Neural cell (in vitro differentiated cells): Measurements from ENCODE around the gene SAP30L. TPM values are rescaled to one million over a fixed set of nuclear protein-coding genes. Genes with fewer than 3 reads are reported as not detected.

ENCODE experiments used
- H2AFZ ChIP-seq: fragments of 200-600, 300-800 bp; sonication (generic), shearing (Covaris generic); 2 replicates; pipeline ENCODE4 v1.6.0; 2014; ENCODE audit warnings: low read depth, mild to moderate bottlenecking, antibody characterized with exemption, low read length, moderate library complexity
- H3F3A ChIP-seq: fragments of 200-600 bp; shearing (Covaris generic); 2 replicates; pipeline ENCODE4 v1.6.1; 2016; ENCODE audit warnings: mild to moderate bottlenecking, moderate library complexity, mixed read lengths, antibody characterized with exemption, low read length; ENCODE audit not compliant: insufficient read depth, poor library complexity, severe bottlenecking
- H3K27ac ChIP-seq: fragments of 200-600, 300-800 bp; sonication (generic), shearing (Covaris generic); 2 replicates; pipeline ENCODE4 v1.5.1; 2014; ENCODE audit warnings: mild to moderate bottlenecking, low read length, moderate library complexity
- H3K27me3 ChIP-seq: fragments of 300-800, 200-600 bp; sonication (generic), shearing (Covaris generic); 2 replicates; pipeline ENCODE4 v1.6.0; 2014; ENCODE audit warnings: mild to moderate bottlenecking, low read depth, low read length, moderate library complexity; ENCODE audit not compliant: insufficient read depth
- H3K36me3 ChIP-seq: fragments of 300-800, 200-600 bp; sonication (generic), shearing (Covaris generic); 2 replicates; pipeline ENCODE4 v1.5.1; 2014; ENCODE audit warnings: mild to moderate bottlenecking, antibody characterized with exemption, low read length, moderate library complexity; ENCODE audit not compliant: insufficient read depth
- H3K4me2 ChIP-seq: fragments of 300-800, 200-600 bp; sonication (generic), shearing (Covaris generic); 2 replicates; pipeline ENCODE4 v1.6.0; 2014; ENCODE audit warnings: mild to moderate bottlenecking, low read length
- H3K4me3 ChIP-seq: fragments of 300-800, 200-600 bp; sonication (generic), shearing (Covaris generic); 2 replicates; pipeline ENCODE4 v1.5.1; 2014; ENCODE audit warnings: mild to moderate bottlenecking, low read length, moderate library complexity
- H3K79me2 ChIP-seq: fragments of 200-600 bp; shearing (Covaris generic); replicated peaks from 2 replicates; pipeline ENCODE4 v1.6.0; 2014; ENCODE audit warnings: mild to moderate bottlenecking, low read length, moderate library complexity; ENCODE audit not compliant: insufficient read depth
- H3K9ac ChIP-seq: fragments of 300-800, 200-600 bp; sonication (generic), shearing (Covaris generic); 2 replicates; pipeline ENCODE4 v1.6.1; 2016; ENCODE audit warnings: mild to moderate bottlenecking, low read length, mixed read lengths
- H3K9me2 ChIP-seq: fragments of 200-600 bp; shearing (Covaris generic); 2 replicates; pipeline ENCODE4 v1.6.1; 2016; ENCODE audit warnings: mild to moderate bottlenecking, low read length, mixed read lengths; ENCODE audit not compliant: insufficient read depth
- H3K9me3 ChIP-seq: fragments of 200-600, 300-800 bp; sonication (generic), shearing (Covaris generic); 2 replicates; pipeline ENCODE4 v1.6.1; 2016; ENCODE audit warnings: mild to moderate bottlenecking, mixed run types, low read length, moderate library complexity, mixed read lengths
- H4K20me1 ChIP-seq: fragments of 200-600 bp; shearing (Covaris generic); 2 replicates; pipeline ENCODE4 v1.6.1; 2016; ENCODE audit warnings: mild to moderate bottlenecking, mixed run types; ENCODE audit not compliant: insufficient read depth
- EP300 ChIP-seq: fragments of 450-650 bp; conservative IDR thresholded peaks from 2 replicates; pipeline ENCODE4 v1.6.1; 2014; ENCODE audit warnings: antibody characterized with exemption, mild to moderate bottlenecking, moderate library complexity; ENCODE audit not compliant: poor library complexity, severe bottlenecking
- EZH2 ChIP-seq: fragments of 200-600, 300-800 bp; shearing (Covaris generic), sonication (generic); IDR thresholded peaks from 2 replicates; pipeline ENCODE4 v1.6.1; 2014; ENCODE audit warnings: antibody characterized with exemption, low read length, borderline replicate concordance, mild to moderate bottlenecking; ENCODE audit not compliant: insufficient read depth, poor library complexity, severe bottlenecking
- MXI1 ChIP-seq: fragments of 450-650 bp; conservative IDR thresholded peaks from 2 replicates; pipeline ENCODE4 v1.6.1; 2014; ENCODE audit warnings: antibody characterized with exemption, mild to moderate bottlenecking; ENCODE audit not compliant: poor library complexity, severe bottlenecking
- POLR2AphosphoS5 ChIP-seq: IDR thresholded peaks from 2 replicates; pipeline ENCODE4 v1.6.1; 2012
- RAD21 ChIP-seq: fragments of 450-650 bp; conservative IDR thresholded peaks from 2 replicates; pipeline ENCODE4 v1.6.1; 2014; ENCODE audit warnings: antibody characterized with exemption, mild to moderate bottlenecking, moderate library complexity
- SMC3 ChIP-seq: fragments of 450-650 bp; conservative IDR thresholded peaks from 2 replicates; pipeline ENCODE4 v1.6.1; 2014; ENCODE audit warnings: antibody characterized with exemption, mild to moderate bottlenecking, moderate library complexity; ENCODE audit not compliant: poor library complexity
- TAF1 ChIP-seq: IDR thresholded peaks from 2 replicates; pipeline ENCODE4 v1.6.1; 2012; ENCODE audit warnings: low read depth
- polyA plus RNA-seq: library from polyadenylated mRNA; depleted of rRNA; stranded (reverse); fragments of >200 nt; gene quantifications from 2 replicates; pipeline ENCODE4 v1.2.3, GENCODE V29; 2014
- TF ChIP-seq, protein P1 (sequence below): IDR thresholded peaks from 2 replicates; pipeline ENCODE4 v1.6.1; 2012; ENCODE audit warnings: borderline replicate concordance
- TF ChIP-seq, protein P2 (sequence below): fragments of 450-650 bp; IDR thresholded peaks from 2 replicates; pipeline ENCODE4 v1.5.1; 2014; ENCODE audit warnings: antibody characterized with exemption, mild to moderate bottlenecking, moderate library complexity; ENCODE audit not compliant: poor library complexity, severe bottlenecking

The SAP30L gene
- polyA plus RNA-seq, 1 donor from 2014 or later: 18.5 TPM

DNA sequence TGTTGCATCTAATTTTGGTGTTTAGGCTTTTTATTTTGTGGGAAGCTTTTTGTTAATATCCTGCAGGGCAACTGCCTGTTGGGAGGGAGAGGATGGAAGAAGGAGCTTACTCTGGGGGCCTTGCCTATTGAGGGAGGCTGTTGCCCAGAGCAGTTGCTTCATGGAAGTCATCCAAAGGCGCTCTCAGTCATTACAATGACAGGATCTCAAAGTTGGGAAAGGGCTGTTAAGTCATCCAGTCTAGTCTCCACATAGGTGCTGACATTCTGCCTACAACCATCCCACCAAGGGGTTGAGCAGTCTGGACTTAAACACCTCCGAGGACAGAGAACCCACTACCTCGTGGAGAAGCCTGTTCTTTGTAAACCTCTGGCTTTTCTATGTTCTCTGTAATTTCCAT lies 13.2 kb downstream of the SAP30L start:
- no peaks in the 10 kb centered on the region for H3F3A ChIP-seq
- no peak overlapping the region for H2AFZ ChIP-seq
- no peaks in the 10 kb centered on the region for H4K20me1 ChIP-seq
- no peaks in the 10 kb centered on the region for H3K9me3 ChIP-seq
- no peaks in the 10 kb centered on the region for H3K27me3 ChIP-seq
- H3K9ac ChIP-seq: no peak overlapping the region
- H3K9me2 ChIP-seq: no peaks in the 10 kb centered on the region
- H3K27ac ChIP-seq: no peak overlapping the region
- H3K36me3 ChIP-seq: peaks cover 10% of the 10 kb centered on the region
- no peak overlapping the region for H3K4me3 ChIP-seq
- no peaks in the 10 kb centered on the region for H3K79me2 ChIP-seq
- TF ChIP-seq MXI1 (no peak), RAD21 (no peak), POLR2AphosphoS5 (no peak), EZH2 (no peak), SMC3 (no peak), TAF1 (no peak), EP300 (no peak)
- TF ChIP-seq, protein P1, sequence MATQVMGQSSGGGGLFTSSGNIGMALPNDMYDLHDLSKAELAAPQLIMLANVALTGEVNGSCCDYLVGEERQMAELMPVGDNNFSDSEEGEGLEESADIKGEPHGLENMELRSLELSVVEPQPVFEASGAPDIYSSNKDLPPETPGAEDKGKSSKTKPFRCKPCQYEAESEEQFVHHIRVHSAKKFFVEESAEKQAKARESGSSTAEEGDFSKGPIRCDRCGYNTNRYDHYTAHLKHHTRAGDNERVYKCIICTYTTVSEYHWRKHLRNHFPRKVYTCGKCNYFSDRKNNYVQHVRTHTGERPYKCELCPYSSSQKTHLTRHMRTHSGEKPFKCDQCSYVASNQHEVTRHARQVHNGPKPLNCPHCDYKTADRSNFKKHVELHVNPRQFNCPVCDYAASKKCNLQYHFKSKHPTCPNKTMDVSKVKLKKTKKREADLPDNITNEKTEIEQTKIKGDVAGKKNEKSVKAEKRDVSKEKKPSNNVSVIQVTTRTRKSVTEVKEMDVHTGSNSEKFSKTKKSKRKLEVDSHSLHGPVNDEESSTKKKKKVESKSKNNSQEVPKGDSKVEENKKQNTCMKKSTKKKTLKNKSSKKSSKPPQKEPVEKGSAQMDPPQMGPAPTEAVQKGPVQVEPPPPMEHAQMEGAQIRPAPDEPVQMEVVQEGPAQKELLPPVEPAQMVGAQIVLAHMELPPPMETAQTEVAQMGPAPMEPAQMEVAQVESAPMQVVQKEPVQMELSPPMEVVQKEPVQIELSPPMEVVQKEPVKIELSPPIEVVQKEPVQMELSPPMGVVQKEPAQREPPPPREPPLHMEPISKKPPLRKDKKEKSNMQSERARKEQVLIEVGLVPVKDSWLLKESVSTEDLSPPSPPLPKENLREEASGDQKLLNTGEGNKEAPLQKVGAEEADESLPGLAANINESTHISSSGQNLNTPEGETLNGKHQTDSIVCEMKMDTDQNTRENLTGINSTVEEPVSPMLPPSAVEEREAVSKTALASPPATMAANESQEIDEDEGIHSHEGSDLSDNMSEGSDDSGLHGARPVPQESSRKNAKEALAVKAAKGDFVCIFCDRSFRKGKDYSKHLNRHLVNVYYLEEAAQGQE: no peak
- TF ChIP-seq, protein P2, sequence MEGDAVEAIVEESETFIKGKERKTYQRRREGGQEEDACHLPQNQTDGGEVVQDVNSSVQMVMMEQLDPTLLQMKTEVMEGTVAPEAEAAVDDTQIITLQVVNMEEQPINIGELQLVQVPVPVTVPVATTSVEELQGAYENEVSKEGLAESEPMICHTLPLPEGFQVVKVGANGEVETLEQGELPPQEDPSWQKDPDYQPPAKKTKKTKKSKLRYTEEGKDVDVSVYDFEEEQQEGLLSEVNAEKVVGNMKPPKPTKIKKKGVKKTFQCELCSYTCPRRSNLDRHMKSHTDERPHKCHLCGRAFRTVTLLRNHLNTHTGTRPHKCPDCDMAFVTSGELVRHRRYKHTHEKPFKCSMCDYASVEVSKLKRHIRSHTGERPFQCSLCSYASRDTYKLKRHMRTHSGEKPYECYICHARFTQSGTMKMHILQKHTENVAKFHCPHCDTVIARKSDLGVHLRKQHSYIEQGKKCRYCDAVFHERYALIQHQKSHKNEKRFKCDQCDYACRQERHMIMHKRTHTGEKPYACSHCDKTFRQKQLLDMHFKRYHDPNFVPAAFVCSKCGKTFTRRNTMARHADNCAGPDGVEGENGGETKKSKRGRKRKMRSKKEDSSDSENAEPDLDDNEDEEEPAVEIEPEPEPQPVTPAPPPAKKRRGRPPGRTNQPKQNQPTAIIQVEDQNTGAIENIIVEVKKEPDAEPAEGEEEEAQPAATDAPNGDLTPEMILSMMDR: no peak
- no peak overlapping the region for H3K4me2 ChIP-seq

DNA sequence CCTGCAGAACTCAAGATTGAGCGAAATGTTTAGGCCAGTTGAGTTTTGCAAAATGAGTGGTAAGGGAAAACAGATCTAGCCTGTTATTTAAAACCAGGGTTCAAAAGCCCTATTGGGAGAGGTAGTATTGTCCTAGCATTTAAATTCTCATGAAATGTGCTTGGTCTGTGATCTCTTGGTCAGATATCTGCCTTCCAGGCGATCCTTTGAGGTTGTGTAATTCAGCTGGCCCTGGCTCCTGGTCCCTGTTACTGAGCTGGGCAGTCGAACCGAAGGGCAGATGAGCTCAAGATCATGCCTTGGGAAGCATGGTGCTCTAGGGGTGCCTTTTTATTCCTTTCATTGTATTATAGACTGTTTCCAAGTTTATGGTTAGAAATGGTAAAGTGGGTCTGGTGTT lies 14.4 kb downstream of the SAP30L start:
- peaks cover 10% of the 10 kb centered on the region for H3K36me3 ChIP-seq
- no peaks in the 10 kb centered on the region for H3K27me3 ChIP-seq
- H3K9ac ChIP-seq: no peak overlapping the region
- no peak overlapping the region for H3K4me2 ChIP-seq
- H3K27ac ChIP-seq: no peak overlapping the region
- no peaks in the 10 kb centered on the region for H3K79me2 ChIP-seq
- H4K20me1 ChIP-seq: no peaks in the 10 kb centered on the region
- H3K9me3 ChIP-seq: no peaks in the 10 kb centered on the region
- no peak overlapping the region for H3K4me3 ChIP-seq
- TF ChIP-seq RAD21: no peak
- TF ChIP-seq, protein P2: no peak
- TF ChIP-seq EP300: no peak
- TF ChIP-seq SMC3: no peak
- TF ChIP-seq, protein P1: no peak
- no peak for TF ChIP-seq TAF1
- TF ChIP-seq POLR2AphosphoS5: no peak
- TF ChIP-seq EZH2: no peak
- TF ChIP-seq MXI1: no peak
- H2AFZ ChIP-seq: no peak overlapping the region
- no peaks in the 10 kb centered on the region for H3K9me2 ChIP-seq
- H3F3A ChIP-seq: no peaks in the 10 kb centered on the region
